IMR-90 (cell line): ENCODE measurements around the gene VAV3. TPM values are rescaled to one million over a fixed set of nuclear protein-coding genes. Genes with fewer than 3 reads are reported as not detected.

Experiments
- ATAC-seq: fragments of 200-7000 bp; cut with Tn5 transposase; 2 replicates; pipeline ENCODE4 v1.9.1; 2020; ENCODE audit warnings: low read depth, mild to moderate bottlenecking, moderate library complexity
- BruUV-seq: library from RNA; stranded (reverse); fragments of 400-500 nt; replicated peaks from 2 replicates; lab custom pipeline; 2021; lab: Mats Ljungman, UMichigan
- CTCF ChIA-PET: fragments of 300-600 bp; formaldehyde crosslinking; extraction: SDS; loops from one replicate; lab custom pipeline; 2021; ENCODE audit warnings: antibody characterized with exemption; lab: Yijun Ruan, JAX
- POLR2A ChIA-PET: fragments of 300-600 bp; sonication (Branson Sonifier 250); formaldehyde crosslinking; loops from one replicate; lab custom pipeline; 2022; ENCODE audit warnings: antibody characterized with exemption; ENCODE audit not compliant: unreplicated experiment; lab: Charles Lee
- DNase-seq: peaks from one replicate; pipeline ENCODE4 v3.0.0; 2013
- H2AFZ ChIP-seq: replicated peaks from 2 replicates; pipeline ENCODE3; 2013; ENCODE audit warnings: low read length, mild to moderate bottlenecking; ENCODE audit not compliant: poor library complexity
- H2AK5ac ChIP-seq: 2 replicates; pipeline ENCODE4 v1.6.1; 2013; ENCODE audit warnings: low read depth, low read length, inconsistent platforms
- H2AK9ac ChIP-seq: replicated peaks from 2 replicates; pipeline ENCODE3; 2013; ENCODE audit warnings: mild to moderate bottlenecking, low read depth, low read length, moderate library complexity; ENCODE audit not compliant: poor library complexity
- H2BK120ac ChIP-seq: 2 replicates; pipeline ENCODE4 v1.6.1; 2013; ENCODE audit warnings: low read depth, low read length, inconsistent platforms
- H2BK15ac ChIP-seq: 3 replicates; pipeline ENCODE4 v1.6.1; 2013; ENCODE audit warnings: low read depth, low read length, inconsistent platforms
- H2BK20ac ChIP-seq: 2 replicates; pipeline ENCODE4 v1.6.1; 2013; ENCODE audit warnings: low read depth, mild to moderate bottlenecking, inconsistent platforms, low read length, moderate library complexity
- H2BK5ac ChIP-seq: 2 replicates; pipeline ENCODE4 v1.6.1; 2013; ENCODE audit warnings: mild to moderate bottlenecking, low read depth, low read length, inconsistent platforms; ENCODE audit not compliant: poor library complexity, severe bottlenecking
- H3K14ac ChIP-seq: replicated peaks from 2 replicates; pipeline ENCODE4 v1.6.1; 2013; ENCODE audit warnings: low read depth, low read length, inconsistent platforms
- H3K18ac ChIP-seq: 2 replicates; pipeline ENCODE4 v1.6.1; 2013; ENCODE audit warnings: low read depth, low read length, control low read depth
- H3K23ac ChIP-seq: 2 replicates; pipeline ENCODE4 v1.6.1; 2013; ENCODE audit warnings: low read depth, low read length, inconsistent platforms
- H3K27ac ChIP-seq: 2 replicates; pipeline ENCODE4 v1.5.1; 2013; ENCODE audit warnings: mild to moderate bottlenecking, control low read depth, low read length; ENCODE audit not compliant: insufficient read depth
- H3K27me3 ChIP-seq: 2 replicates; pipeline ENCODE4 v1.6.1; 2013; ENCODE audit warnings: low read length; ENCODE audit not compliant: control insufficient read depth, insufficient read depth
- H3K36me3 ChIP-seq: 2 replicates; pipeline ENCODE4 v1.6.1; 2013; ENCODE audit warnings: low read length, mixed read lengths; ENCODE audit not compliant: control insufficient read depth, insufficient read depth
- H3K4ac ChIP-seq: 2 replicates; pipeline ENCODE4 v1.6.1; 2013; ENCODE audit warnings: low read depth, low read length, inconsistent platforms
- H3K4me1 ChIP-seq: 2 replicates; pipeline ENCODE4 v1.6.1; 2013; ENCODE audit warnings: low read length, mixed read lengths; ENCODE audit not compliant: control insufficient read depth, insufficient read depth
- H3K4me2 ChIP-seq: 2 replicates; pipeline ENCODE4 v1.6.1; 2013; ENCODE audit warnings: low read depth, mild to moderate bottlenecking, control low read depth, low read length, moderate library complexity
- H3K4me3 ChIP-seq: 2 replicates; pipeline ENCODE4 v1.5.1; 2013; ENCODE audit warnings: low read depth, mild to moderate bottlenecking, control low read depth, low read length, moderate library complexity; ENCODE audit not compliant: insufficient read depth
- H3K56ac ChIP-seq: 2 replicates; pipeline ENCODE4 v1.6.1; 2013; ENCODE audit warnings: low read length, inconsistent platforms; ENCODE audit not compliant: insufficient read depth; ENCODE audit errors: extremely low read depth
- H3K79me1 ChIP-seq, 2 experiments: 2 replicates each; pipeline ENCODE4 v1.6.1; 2013; ENCODE audit warnings: low read length in 2 of 2, inconsistent platforms in 1 of 2, low read depth in 1 of 2
- H3K9ac ChIP-seq: 2 replicates; pipeline ENCODE4 v1.6.1; 2013; ENCODE audit warnings: low read depth, low read length, control low read depth
- H3K9me1 ChIP-seq: 2 replicates; pipeline ENCODE4 v1.6.1; 2013; ENCODE audit warnings: low read length, inconsistent platforms; ENCODE audit not compliant: insufficient read depth
- H3K9me3 ChIP-seq: 2 replicates; pipeline ENCODE4 v1.6.1; 2013; ENCODE audit warnings: low read length; ENCODE audit not compliant: control insufficient read depth, insufficient read depth
- H4K20me1 ChIP-seq: 2 replicates; pipeline ENCODE4 v1.6.1; 2013; ENCODE audit warnings: low read length, inconsistent platforms; ENCODE audit not compliant: insufficient read depth
- H4K5ac ChIP-seq: 2 replicates; pipeline ENCODE4 v1.6.1; 2013; ENCODE audit warnings: mild to moderate bottlenecking, low read depth, low read length, control low read depth
- H4K8ac ChIP-seq, 2 experiments: 2 replicates each; pipeline ENCODE4 v1.6.1; 2013; ENCODE audit warnings: low read depth in 2 of 2, low read length in 2 of 2, control low read depth in 1 of 2, inconsistent platforms in 1 of 2
- H4K91ac ChIP-seq: 2 replicates; pipeline ENCODE4 v1.6.1; 2013; ENCODE audit warnings: low read depth, low read length, inconsistent platforms; ENCODE audit not compliant: insufficient read depth
- CEBPB ChIP-seq: IDR thresholded peaks from 2 replicates; pipeline ENCODE4 v1.6.1; 2012; ENCODE audit warnings: low read depth, low read length, improper control_type of control experiment
- MAZ ChIP-seq: IDR thresholded peaks from 2 replicates; pipeline ENCODE4 v1.6.1; 2012; ENCODE audit warnings: low read depth, mild to moderate bottlenecking, low read length, improper control_type of control experiment, moderate library complexity, borderline replicate concordance
- POLR2A ChIP-seq: IDR thresholded peaks from 2 replicates; pipeline ENCODE4 v1.6.1; 2012; ENCODE audit warnings: mild to moderate bottlenecking, low read depth, low read length
- WGBS, 2 experiments: methylation state at CpG; one replicate each; pipeline versions ENCODE4 v1.1.5 to v1.1.7; 2013; ENCODE audit warnings: missing lambda C conversion rate in 2 of 2; ENCODE audit not compliant: insufficient read length in 1 of 2; ENCODE audit errors: extremely low coverage in 2 of 2; 5-methylcytosine and 5-hydroxymethylcytosine counted together
- dilution Hi-C: fragments of 300-500 bp; cut with HindIII; formaldehyde crosslinking; loops from one replicate; pipeline ENCODE4 v1.14.3; 2018; ENCODE audit warnings: low sequenced_read_pairs; ENCODE audit not compliant: unreplicated experiment
- in situ Hi-C: fragments of 300-500 bp; cut with MboI; formaldehyde crosslinking; loops from 3 replicates; pipeline ENCODE4 v1.14.3; 2019; ENCODE audit warnings: low sequenced_read_pairs, inconsistent platforms, mixed read lengths
- intact Hi-C: fragments of 100-400 bp; cut with micrococcal nuclease; formaldehyde crosslinking; loops from 2 replicates; pipeline ENCODE4 v1.10.0; 2022
- polyA plus RNA-seq, 3 experiments: library from polyadenylated mRNA; depleted of rRNA; stranded (reverse); fragments of >200 nt; gene quantifications; 2 replicates each; pipeline ENCODE4 v1.2.3, GENCODE V29; 2012; ENCODE audit warnings: low replicate concordance in 1 of 3
- total RNA-seq: library from RNA; depleted of rRNA; stranded (reverse); fragments of >200 nt; gene quantifications from 2 replicates; pipeline ENCODE4 v1.2.3, GENCODE V29; 2012

VAV3 gene
- total and polyA plus RNA-seq, 2 of the 4 experiments (the other 2 are of a cell fraction), result 0.12 to 0.18 TPM

DNA sequence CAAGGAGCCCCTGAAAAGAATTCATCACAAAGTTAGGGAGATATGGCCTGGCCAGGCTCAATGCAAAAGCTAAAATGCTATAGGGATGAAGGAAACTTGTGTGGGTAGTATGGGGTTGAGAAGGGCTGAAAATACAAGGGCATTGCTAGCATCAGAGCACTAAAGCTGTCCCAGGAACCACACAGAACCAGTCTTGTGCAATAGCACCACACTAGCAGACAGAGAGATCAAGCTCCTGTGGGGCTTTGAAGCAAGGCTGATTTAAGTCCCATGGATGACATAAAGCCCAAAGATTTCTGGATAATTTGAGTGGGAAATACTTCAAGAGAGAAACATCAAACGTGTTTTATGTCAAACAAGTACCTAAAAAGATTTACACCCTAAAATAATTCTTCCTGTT is 97.1 kb downstream of the VAV3 start:
- TF ChIP-seq MAZ (no peak), CEBPB (no peak), POLR2A (no peak)
- no peak overlapping the region for H2AFZ ChIP-seq
- H2BK20ac ChIP-seq, result no peak overlapping the region
- no peaks in the 10 kb centered on the region for H4K20me1 ChIP-seq
- H3K9me1 ChIP-seq, result no peaks in the 10 kb centered on the region
- H3K4me1 ChIP-seq, result no peaks in the 10 kb centered on the region
- no peak overlapping the region for H2BK5ac ChIP-seq
- no peak overlapping the region for H4K91ac ChIP-seq
- no TSS peak for BruUV-seq
- H3K79me1 ChIP-seq, result no peaks in the 10 kb centered on the region
- intact Hi-C loops (no loop called here), dilution Hi-C loops (no loop called here), in situ Hi-C loops (no loop called here)
- WGBS, 2 experiments, result no CpG with 5 or more reads among the region's 1 CpG
- H2BK120ac ChIP-seq, result no peak overlapping the region
- H3K18ac ChIP-seq, result no peak overlapping the region
- no peak overlapping the region for H3K27ac ChIP-seq
- no peak overlapping the region for H2BK15ac ChIP-seq
- no peak for DNase-seq
- H3K4ac ChIP-seq, result no peak overlapping the region
- H4K8ac ChIP-seq, result no peak overlapping the region
- no peak overlapping the region for H3K4me3 ChIP-seq
- no peaks in the 10 kb centered on the region for H3K27me3 ChIP-seq
- ChIA-PET CTCF (no interaction called here), POLR2A (no interaction called here)
- H2AK5ac ChIP-seq, result no peak overlapping the region
- H4K5ac ChIP-seq, result no peak overlapping the region
- H3K36me3 ChIP-seq, result no peaks in the 10 kb centered on the region
- no peak overlapping the region for H3K14ac ChIP-seq
- no peak overlapping the region for H3K56ac ChIP-seq
- H2AK9ac ChIP-seq, result no peak overlapping the region
- no peak overlapping the region for H3K23ac ChIP-seq
- ATAC-seq, result no peak
- no peaks in the 10 kb centered on the region for H3K9me3 ChIP-seq
- no peak overlapping the region for H3K4me2 ChIP-seq
- no peak overlapping the region for H3K9ac ChIP-seq
